GM12801 (cell line): ENCODE measurements around the gene BCOR.

Source experiments
- TF ChIP-seq, protein P1 (sequence below): IDR thresholded peaks from one replicate; pipeline ENCODE4 v1.5.1; 2011; ENCODE audit warnings: control low read depth; ENCODE audit not compliant: insufficient read length; ENCODE audit errors: extremely low read depth

Gene BCOR

DNA sequence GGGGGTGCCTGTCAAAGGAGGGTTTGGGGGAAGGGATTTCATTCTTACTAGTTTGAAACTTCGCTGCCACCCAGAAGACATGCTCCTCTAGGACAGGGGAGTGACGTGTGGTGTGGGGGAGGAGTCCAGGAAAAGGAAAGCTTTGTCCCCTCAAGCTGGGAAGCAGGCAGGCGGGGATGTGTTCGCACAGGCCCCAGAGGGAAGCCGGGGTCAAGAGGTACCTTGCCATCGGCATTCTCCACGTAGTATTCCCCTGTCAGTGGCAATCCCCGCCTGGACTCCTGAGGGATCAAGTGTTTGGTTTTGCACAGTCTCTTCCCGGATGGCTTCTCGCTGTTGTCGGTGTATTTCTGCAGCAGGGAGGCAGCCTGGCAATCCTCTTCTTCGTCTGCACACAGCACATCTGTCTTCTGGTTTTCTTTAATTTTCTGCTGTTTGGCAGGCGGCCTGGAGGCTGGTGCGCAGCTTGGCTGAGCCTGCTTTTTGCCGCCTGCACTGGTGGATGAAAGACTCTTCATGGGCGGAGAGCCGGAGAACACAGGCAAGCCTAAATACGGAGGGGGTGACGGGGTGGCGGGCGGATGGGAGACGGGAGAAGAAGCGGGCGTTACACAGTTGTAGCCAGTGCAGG lies 35.1 kb downstream of the BCOR start:
- TF ChIP-seq, protein P1, sequence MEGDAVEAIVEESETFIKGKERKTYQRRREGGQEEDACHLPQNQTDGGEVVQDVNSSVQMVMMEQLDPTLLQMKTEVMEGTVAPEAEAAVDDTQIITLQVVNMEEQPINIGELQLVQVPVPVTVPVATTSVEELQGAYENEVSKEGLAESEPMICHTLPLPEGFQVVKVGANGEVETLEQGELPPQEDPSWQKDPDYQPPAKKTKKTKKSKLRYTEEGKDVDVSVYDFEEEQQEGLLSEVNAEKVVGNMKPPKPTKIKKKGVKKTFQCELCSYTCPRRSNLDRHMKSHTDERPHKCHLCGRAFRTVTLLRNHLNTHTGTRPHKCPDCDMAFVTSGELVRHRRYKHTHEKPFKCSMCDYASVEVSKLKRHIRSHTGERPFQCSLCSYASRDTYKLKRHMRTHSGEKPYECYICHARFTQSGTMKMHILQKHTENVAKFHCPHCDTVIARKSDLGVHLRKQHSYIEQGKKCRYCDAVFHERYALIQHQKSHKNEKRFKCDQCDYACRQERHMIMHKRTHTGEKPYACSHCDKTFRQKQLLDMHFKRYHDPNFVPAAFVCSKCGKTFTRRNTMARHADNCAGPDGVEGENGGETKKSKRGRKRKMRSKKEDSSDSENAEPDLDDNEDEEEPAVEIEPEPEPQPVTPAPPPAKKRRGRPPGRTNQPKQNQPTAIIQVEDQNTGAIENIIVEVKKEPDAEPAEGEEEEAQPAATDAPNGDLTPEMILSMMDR, result no peak

DNA sequence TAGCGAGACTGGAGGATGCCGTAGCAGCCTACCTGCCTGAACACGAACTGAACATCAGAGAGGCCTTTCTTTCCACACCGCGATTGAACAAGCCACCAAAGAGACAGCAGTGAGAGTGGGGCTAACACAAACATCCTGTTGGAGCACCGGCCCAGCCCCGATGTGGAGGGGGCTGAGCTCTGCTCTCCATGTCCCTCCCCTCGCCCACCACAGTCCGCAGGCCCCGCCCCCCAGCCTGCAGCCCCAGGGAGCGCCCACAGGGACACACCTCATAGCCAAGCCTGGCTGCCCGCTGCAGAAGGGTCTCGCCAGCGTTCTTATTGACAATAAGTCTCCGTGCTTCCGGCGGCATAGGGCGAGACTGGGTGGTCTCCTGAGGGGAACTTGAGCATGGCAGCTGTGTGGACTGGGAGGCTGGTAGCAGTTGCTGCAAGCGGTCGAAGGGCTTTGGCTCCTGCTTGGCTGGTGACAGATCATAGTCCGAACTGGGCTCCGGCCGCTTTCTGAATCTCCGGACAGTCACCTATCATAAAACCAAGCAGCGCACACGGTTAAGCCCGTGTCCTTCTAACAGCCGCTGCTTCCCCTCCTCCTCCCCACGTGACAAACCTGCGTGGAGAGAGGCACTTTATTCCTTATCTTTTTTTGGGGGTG lies 35.8 kb downstream of the BCOR start:
- TF ChIP-seq, protein P1, result no peak

DNA sequence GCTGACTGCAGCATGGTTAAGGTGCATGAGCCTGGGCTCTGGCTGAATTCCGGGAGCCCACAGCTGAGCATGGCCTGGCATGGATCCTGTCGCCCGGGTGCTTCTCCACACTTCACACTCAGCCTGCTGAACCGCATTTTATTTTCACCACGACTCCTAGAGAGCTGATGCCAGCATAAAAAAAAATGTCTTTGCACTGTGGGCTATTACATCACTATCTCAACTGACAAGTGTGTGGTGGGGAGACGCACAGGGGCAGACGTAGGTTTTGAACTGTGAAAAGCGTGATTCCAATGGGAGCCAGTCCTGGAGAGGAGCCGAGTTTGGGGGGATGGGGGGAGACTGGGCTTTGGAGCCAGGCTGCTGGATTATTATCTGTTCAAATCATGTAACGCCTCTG lies 36.8 kb downstream of the BCOR start:
- TF ChIP-seq, protein P1, result no peak

DNA sequence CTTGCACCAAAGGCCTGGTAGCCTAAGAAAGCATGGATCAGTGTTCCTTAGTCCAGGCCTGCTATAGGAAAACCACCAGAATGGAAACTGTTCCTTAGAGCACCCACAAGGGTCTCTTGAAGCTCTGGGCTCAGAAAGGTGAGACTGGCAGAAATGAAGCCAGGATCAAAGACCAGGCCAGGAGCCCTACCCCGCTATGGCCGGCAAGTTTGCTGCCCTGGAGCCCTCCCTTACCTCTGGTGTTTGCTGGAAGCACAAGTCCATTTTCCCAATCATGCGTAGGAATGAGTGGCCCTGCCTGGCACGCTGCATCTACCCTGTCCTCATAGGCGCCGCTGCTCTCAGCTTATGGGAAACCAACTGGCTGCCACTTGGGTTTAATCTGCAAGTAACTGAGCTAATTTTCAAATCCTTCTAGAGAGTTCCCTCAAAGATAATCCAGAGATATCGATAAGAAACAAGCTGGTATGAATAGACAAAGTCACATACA lies 37.4 kb downstream of the BCOR start:
- TF ChIP-seq, protein P1, result no peak

DNA sequence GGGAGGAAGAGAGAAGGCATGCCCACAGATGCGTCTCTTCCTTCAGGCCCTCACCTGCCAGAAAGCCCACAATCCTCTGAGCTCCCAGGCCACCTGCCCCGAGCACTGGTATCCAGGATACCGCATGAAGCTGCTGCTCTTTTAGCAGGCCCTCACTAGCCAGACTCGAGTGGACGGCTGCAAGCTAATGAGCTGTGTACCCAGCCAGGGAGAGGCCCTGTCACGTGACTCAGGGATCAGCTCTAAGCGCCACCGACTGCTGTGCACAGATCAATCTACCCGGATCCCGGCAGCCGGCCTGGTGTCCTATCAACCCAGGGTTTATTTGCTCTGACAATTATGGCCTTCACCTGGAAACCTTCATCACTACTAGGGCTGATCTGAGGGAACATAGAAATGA lies 39.0 kb downstream of the BCOR start:
- TF ChIP-seq, protein P1, result no peak

DNA sequence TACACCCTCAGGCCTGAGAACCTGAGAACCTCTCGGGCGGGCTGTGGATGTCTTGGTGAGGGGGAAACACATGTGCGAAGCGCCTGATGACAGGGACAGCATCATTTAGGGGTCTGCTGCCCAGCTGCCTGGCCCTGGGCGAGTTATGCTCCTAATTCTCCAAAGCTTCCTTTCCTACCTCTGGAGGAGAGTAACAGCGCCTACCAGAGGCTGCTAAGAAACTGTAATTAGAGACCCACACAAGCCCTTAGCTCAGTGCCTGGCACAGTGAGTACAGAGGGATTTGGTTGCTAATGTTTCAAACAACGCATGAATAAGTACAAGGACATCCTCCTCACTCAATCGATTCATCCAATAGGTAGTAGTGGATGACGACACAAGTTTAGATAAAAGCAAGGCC lies 40.4 kb downstream of the BCOR start:
- TF ChIP-seq, protein P1, result no peak

DNA sequence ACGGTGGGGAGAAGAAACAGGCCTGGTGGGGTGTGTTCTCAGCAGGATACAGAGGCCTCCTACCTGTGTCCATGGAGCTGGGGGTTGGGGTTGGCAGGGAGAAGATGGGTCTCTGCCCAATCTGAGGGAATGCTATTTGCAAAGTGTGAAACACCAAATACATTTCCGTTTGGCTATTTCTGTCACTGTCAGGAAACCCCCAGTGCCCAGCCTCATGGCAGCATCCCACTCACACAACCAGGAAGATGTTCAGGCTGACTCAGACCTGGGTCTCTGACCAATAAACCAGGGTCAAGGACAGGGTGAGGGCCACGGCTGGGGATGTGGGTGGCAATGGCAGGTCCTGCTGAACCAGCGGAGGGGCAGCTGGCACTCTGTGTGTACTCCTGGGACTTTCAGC lies 41.3 kb downstream of the BCOR start:
- TF ChIP-seq, protein P1, result no peak
